Activated naive CD4-positive, alpha-beta T cell treated with anti-CD3 and anti-CD28 coated beads, Interleukin-2, amount 50 U/mL, for 16 hours (primary cell): Measurements from ENCODE around the gene SLC31A2.

Source experiments
- DNase-seq: peaks from one replicate; pipeline ENCODE4 v3.0.0-alpha.2; 2020

SLC31A2 gene

GRCh38 chr9:113151696-113152630 is 1.2 kb downstream of the SLC31A2 start:
- DNase-seq, result no peak

DNA sequence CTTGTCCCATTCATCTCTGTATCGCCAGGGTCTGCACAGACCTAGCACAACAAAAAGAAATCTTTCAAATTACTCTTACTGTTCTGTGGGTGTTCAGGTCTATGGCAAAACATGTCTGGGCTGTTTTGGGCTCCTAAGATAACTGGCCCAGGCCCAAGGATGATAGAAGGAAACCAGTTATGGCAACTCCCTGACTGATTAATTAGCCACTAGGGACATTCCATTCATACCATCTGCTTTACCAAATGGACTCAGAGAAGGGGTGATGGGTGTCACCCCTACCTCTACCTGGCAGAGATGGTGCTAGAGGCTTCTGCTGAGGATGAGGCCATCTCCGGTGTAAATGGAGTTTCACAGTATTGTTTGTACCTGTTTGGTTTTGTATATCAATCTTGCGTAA is 1.9 kb downstream of the SLC31A2 start:
- no peak for DNase-seq

- DNase-seq, result no peak
Measured at GRCh38 chr9:113153599-113153998, 2.8 kb downstream of the SLC31A2 start.

DNA sequence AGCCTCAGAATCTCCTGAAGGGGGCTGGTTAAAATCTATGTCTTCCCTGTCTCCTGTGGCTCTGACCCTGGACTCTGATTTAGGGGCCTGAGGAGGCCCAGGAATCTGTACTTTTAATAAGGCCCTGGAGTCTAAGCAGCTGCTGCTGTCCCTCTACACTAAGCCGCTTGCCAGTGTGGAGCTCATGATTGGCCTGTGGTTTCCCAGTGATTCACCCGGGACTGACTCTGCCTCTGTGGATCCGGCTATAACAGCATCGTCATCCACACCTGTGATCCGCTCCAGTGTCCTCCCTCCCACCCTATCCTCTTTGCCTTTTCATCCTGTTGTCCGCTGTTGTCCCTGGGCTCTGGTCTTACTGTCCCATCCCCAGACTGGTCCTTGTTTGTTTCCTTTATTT is 3.7 kb downstream of the SLC31A2 start:
- DNase-seq, result no peak

DNA sequence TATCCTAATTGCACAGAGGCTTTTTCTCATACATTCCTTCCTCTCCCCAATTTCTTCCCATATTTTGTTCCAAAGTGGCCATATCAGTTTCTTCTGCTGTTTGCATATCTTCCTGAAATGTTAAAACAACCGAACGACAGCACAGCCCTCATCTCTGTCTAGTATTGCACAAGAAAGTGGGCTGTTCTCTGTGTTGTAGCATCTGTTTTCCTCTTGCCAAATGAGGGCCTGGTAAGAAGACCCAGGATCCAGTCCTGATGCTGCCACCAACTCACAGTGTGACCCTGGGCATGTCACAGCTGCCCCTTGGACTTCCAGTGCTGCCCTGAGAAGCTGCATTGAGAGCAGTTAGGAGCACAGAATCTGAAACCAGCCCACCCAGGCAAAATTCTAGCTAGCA is 4.1 kb downstream of the SLC31A2 start:
- DNase-seq, result no peak

DNA sequence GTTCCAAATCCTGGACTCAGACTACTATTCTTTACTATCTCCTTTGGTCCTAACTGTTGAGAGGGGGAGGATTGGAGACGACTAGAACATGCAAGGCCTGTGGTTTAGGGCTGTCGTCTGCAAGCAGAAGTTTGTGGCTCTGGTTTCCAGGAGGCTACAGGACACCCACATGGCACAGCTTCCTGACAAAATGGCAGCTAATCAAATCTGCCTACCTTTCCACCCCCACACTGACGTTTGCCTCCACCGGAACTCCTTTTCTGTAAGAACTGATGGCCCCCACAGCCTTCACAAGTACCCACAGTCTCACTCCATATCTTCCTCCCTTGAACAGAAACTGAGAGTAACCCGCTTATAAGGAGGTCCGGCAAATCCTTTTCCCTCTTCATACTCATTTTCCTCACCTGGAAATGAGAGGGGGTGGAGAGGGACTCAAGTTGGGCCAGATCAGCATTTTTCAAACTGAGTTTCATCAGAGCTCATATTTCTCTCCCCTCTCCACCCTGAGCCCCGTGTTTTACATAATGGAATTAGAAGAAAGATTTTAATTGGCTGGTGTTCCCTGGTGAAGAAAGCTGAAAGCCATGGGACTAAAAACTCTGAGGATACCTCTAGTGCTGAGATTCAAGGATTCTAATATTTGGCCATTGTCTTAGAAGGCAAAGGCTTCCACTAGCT is 5.2 kb downstream of the SLC31A2 start:
- no peak for DNase-seq

GRCh38 chr9:113156880-113157279 is 6.1 kb downstream of the SLC31A2 start:
- no peak for DNase-seq

- DNase-seq, result no peak
Measured at GRCh38 chr9:113158446-113158845, 7.6 kb downstream of the SLC31A2 start.

DNA sequence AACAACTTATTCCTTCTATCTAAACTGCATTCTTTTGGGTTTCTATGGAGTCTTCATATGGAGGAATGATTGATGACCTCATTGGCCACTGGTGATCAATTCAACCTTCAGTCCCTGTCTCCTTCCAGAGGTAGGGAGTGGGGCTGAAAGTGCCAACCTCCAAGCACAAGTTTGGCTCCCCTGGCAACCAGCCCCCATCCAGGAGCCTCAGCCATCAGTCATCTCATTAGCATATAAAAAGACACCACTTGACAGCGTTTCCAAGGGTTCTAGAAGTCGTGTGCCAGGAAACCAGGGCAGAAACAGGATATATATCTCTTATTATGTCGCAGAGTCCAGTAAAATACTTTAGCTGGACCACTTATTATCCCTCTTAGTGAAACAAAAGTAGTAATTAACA is 9.8 kb downstream of the SLC31A2 start:
- DNase-seq, result no peak

DNA sequence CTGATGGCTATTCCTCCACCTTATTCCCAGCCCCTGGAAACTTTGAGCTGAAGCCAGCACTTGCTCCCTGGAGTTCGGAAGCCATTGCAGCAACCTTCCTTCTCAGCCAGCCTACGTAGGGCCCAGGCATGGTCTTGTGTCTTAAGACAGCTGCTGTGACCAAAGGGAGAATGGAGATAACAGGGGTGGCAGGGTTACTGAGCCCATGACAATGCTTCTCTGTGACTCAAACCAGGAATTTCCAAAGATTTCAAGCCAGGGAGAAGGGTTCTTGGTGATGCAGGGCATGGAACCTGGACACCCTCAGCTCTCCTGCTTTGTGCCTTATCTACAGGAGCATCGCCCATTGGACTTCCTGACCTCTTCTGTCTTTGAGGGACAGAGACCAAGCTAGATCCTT is 12.2 kb downstream of the SLC31A2 start:
- no peak for DNase-seq

GRCh38 chr9:113164536-113165300 is 13.9 kb downstream of the SLC31A2 start:
- no peak for DNase-seq

DNA sequence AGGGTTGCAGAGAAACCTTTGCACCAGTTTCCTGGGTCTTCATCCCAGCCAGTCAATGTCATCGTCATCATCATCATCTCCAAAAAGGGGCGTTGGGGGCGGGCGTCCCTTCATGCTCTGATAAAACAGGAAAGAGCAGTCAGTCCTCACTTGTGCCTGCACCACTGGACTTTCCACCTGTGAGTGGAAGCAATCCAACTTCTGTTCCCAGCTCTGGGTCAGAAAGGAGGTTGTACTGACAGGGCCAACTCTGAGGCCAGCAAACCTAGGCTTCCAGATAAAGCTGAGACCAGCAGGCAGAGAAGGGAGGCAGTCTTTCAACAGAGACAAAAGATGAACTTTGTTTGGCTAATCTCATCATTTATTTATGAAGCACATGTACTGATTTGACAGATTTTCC is 15.2 kb downstream of the SLC31A2 start:
- no peak for DNase-seq

DNA sequence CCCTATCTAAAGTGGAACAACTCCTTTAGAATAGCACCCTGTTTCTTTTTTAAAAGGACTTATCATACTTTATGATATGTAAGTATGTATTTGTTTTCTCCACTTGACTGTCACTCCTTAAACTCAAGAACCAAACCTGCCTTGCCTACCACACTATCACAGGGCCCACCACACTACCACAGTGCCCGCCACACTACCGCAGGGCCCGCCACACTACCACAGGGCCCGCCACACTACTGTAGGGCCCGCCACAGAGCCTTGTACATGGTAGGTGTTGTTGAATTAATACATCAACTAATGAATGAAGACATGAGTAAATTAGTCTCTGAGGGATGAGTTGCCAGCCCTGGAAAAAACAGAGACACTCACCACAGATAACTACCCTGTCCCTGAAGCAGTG is 18.0 kb downstream of the SLC31A2 start:
- DNase-seq, result no peak

DNA sequence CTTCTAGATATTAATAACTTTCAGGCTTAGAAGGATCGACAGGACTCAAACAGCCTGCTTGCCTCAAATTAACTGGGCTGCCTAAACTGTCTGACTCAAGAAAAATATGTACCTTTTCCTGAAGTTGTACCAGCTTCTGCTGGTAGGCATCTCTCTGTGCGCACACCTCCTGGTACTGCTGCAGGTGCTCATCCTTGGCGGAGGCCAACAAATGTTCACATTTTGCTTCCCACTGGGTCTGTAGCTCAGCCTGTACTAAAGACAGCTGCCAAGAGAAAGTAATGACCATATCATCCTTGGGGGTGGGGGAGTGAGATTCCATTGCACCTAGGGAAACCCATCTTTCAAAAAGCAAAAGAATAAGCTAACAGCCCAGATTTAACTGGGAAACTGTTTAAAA is 22.5 kb downstream of the SLC31A2 start:
- no peak for DNase-seq

- no peak for DNase-seq
Measured at GRCh38 chr9:113176803-113177202, 26.0 kb downstream of the SLC31A2 start.

DNA sequence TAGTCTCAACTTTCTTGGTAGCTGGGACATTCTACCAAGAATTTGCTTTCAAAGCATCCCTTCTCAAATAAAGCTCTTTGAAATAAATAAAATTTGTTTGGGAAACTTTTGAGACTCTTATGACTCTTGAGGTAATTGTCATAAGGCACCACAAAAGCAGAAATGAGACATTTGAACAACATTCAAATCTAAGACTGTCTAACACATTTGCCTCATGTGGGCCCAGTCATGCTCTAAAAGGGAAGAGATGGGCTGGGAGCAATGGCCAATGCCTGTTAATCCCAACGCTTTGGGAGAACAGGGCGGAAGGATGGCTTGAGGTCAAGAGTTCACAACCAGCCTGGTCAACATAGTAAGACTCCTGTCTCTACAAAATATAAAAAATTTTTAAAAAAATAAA is 26.4 kb downstream of the SLC31A2 start:
- no peak for DNase-seq

GRCh38 chr9:113178087-113178486 is 27.3 kb downstream of the SLC31A2 start:
- no peak for DNase-seq

DNA sequence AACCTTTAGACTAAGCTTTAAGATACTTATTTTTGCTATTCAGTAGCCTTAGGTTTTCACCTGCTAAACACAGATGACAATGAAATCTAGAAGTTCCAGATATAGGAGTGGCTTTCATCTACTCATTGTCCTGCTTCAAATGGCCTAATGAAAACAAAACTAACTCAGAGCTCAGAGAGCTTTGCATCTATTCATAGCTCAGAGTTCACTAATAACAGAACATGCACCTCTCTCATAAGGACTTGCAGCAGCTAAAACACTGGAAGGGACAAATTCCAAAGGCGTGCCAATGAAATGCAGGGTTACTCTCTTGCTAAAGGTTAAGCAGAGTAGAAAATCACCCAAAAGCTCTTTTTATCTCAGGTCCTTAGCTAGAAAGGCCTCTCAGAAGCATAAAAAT is 29.0 kb downstream of the SLC31A2 start:
- no peak for DNase-seq

DNA sequence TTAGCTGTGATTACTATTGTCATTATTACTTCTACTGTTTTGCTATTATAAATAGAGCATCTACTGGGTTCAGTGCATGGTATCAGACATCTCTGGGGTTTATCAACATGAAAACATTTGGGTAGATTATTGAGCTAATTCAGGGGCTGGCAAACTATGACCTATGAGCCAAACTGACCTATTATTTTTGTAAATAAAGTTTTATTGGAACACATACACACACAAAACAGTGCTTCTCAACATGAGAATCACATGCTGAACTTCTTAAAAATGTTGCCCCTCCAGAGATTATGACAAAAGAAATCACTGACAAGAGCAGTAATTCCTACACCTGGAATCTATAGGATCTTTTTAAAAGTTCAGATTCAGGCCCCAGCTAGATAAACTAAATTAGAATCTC is 30.4 kb downstream of the SLC31A2 start:
- no peak for DNase-seq

DNA sequence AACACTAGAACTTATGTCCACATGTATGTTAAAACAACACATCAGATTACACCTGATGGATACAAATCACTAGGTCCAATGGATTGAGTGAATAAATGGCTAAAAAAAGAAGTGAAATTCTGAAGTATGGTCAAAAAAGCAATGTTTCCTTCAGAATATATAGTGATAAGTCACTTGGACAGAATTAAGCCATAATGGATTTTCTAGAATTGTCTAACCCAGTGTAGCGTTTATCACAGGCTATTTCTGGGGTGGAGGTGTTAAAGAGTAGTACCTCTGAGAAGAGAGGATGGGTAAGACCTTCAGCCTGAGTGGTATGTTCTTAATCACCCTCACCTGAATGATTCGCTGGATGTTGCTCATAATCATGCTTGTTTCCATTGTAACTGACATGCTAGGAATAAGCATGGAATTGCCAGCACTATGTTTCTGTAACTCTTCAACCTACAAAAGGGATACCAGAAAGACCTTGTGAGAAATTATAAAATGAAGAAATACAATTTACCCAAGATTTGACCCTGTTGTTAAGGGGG is 33.2 kb downstream of the SLC31A2 start:
- no peak for DNase-seq

DNA sequence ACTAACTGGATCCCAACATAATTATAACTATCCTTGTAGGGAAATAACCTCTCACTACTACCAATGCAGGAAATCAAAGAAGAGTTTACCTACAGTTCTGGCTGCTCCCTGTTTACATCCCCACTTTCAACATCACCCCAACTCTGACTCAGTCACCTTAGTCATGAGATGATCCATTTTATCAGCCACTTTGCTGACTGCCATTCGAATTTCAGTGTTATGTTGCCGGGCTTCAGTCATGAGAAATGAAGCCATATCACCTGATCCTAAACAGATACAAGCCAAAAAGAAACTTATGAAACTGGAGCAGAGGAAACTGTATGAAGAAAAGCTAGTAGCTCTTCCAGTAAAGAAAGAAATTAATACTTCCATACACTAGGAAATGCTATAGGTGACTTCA is 33.7 kb downstream of the SLC31A2 start:
- DNase-seq, result no peak

DNA sequence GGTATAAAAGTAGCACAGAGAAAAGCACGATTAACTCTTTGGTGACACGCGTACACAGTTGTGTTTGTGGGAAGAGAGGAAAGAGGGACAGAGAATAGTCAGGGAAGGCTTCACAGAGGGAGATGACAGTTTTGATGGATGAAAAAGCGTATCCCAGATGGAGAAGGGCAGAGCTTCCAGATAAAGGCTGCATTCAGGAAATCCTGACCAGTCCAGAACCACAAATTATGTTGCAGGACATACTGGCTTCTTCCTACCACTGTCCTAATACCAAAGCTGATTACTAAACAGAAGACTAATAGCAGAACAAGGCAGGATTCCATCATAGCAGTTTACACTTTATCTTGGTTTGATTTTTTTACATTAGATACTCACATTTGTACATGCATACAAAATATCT is 34.5 kb downstream of the SLC31A2 start:
- no peak for DNase-seq

- no peak for DNase-seq
Measured at GRCh38 chr9:113186137-113186755, 35.4 kb downstream of the SLC31A2 start.
